Kasumi-1 (cell line): ENCODE measurements around the gene FAM72D.
"Not testable (repeated sequence)": the region's sequence is repeated elsewhere in the genome, so short reads cannot be mapped to it uniquely, and the experiment has no call there.

Source experiments
- DNase-seq, 2 experiments: peaks; one replicate each; lab custom pipeline; 2025; lab: John Stamatoyannopoulos, UW

FAM72D gene

DNA sequence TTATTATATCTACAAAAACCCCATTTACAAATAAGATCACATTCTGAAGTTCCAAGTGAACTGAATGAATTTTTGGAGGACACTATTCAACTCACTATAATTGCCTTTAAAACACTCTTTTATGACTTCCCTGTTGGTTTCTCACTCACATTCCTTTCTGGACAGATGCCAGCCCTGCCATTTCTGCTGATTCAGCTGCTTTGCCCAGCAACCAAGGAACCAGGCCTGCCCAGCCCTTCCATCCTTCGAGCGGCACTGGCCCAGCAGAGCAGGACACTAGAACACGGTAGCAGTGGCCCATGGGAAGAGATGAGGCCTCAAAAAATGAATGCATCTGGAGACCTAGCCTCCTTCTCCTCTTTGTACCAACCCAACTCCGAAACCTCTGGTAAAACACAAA lies 50.5 kb downstream of the FAM72D start:
- not testable (repeated sequence) for DNase-seq

DNA sequence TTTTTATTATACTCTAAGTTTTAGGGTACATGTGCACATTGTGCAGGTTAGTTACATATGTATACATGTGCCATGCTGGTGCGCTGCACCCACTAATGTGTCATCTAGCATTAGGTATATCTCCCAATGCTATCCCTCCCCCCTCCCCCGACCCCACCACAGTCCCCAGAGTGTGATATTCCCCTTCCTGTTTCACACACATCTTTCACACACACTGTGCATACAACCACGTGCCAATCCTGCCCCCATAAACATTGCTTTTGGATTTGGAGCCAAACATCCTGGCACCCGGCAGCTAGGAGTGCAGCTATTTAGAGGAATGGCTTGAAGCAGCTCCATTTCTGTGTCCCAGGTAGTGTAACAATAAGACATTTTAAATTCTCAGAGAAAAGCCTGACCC lies 51.4 kb downstream of the FAM72D start:
- DNase-seq: not testable (repeated sequence)

DNA sequence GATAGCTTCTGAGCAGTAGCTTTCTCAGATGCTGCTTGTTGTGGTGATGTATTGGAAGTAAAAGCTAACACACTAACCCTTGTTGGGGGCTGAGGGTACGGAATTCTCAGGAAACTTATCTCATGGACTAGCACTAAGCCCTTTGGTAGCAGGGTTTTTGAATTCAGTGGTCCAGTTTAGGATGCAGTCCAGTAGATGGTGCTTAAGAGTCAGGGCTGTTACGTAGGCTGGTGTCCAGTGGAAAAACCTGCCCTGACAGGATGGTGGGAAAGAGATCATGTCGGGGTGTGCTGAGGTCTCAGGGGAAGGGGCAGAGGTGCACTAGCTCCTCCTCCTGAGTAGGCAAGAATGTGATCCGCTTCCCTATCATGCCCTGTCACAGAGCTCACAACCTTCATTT lies 59.6 kb downstream of the FAM72D start:
- not testable (repeated sequence) for DNase-seq

DNA sequence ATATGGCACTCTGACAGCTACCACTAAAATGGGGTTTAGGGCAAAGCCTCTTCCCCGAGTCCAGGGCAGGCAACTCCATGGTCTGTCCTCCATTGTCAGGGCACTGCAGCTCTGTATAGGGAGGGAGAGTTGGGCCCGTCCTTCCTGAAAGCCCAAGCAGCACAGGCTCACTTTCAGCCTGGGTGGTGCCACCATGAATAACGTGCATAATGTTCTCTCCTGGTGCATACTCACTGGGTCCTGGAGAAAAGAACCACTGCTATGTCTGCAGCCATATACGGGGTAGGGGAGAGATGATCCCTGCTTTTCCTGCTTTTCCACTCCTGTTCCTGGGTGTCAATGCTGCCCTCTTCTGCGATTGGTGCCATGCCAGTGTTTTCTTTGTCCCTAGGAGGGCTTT lies 60.1 kb downstream of the FAM72D start:
- not testable (repeated sequence) for DNase-seq

DNA sequence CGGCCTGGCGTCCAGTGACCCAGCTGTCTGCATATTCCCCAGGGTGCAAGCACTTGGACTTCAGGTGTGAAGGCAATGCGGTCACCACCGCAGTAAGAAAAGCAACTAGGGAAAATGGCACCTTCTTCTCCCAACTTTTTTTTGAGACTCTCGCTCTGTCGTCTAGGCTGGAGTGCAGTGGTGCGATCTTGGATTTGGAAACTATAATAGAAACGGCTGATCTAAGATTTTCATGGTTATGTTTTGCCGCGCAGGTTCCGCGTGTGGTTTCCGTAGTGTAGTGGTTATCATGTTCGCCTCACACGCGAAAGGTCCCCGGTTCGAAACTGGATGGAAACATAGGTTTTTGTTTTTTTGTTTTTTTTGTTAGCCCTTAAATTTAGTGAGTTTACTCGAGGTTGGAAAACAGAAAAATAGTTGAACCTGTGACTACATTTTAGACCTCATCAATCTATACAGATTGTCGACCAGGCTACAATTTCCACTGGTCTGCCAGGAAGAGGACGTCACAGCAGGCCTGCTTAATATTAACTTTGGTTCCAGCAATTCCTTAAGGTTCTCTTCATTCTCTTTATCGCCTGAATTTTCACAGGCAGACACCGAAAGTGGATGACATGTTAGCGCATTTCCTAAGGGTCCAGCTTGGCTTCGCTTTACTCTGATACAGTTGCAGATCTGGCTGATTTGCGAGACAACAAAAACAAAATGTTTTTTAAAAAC lies 61.3 kb downstream of the FAM72D start:
- peak; percentile 31 to 44 for DNase-seq

DNA sequence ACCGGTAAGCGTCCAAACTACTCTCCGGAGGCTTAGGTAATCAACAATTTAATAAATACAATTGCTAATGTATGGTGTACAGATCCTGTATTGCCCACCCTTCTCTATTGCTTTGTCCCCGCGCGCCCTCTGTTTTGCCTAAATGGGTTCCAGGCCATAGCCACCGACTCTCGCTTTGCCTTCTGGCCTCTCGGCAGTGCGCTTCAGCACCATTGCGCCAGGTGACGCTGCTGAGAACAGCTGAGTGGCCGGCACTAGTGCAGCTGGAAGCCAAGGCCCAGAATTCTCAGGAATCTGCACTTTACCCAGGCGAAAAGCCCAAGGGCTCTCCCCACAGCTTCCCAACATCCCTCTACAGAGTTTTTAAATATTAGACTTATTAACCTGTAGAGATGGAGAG lies 61.9 kb downstream of the FAM72D start:
- DNase-seq: not testable (repeated sequence)

DNA sequence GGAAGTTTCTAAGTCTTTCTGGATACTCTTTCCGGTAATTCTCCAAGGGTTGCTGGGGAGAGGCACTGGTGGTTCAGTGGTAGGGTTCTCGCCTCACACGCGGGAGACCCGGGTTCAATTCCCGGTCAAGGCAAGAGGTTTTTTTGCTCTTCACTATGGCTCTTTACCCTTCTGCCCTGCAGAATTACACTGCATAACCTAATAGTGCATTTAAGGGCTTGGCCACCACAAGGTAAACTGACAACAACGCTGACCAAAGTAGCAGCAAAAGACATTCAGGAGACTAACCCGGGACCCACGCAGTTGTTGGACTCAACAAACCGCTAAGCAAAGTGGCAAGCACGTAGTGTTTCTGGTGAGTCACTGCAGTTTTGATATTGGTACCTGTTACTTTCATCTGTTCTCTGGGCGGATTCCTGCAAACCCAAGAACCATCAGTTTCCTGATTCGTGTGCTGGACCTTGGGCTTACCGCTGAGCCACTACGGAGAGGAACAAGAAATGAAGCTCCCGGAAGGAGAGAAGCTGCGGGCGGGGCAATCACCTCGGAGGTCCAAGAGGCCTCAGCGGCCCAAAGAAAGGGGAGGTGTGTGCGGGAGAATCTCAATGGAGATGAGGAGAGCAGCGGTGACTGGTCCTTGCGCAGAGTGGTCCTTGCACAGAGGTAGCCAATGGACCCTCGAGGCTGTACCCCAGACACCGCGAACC lies 65.4 kb downstream of the FAM72D start:
- DNase-seq: not testable (repeated sequence)
